Measurements from ENCODE around the gene SPTBN1.
A peak's percentile ranks its signal among the peaks of the same experiment; 100 is the strongest.

The SPTBN1 gene

GRCh38 chr2:54573537-54573919 is 117.4 kb downstream of the SPTBN1 start:
- WGBS, 2 experiments (ENCODE audit: insufficient coverage in 2 of 2) = 61 to 73% methylated on average over 2 of the region's 5 CpGs

GRCh38 chr2:54574107-54574859 is 118.2 kb downstream of the SPTBN1 start:
- 82 to 93% methylated on average over 3 to 5 of the region's 9 CpGs for WGBS, 2 experiments (ENCODE audit: insufficient coverage in 2 of 2)
- peaks cover 70% of the 10 kb centered on the region for H3K4me1 ChIP-seq (ENCODE audit: control insufficient read depth, insufficient read depth, low read length, poor library complexity, severe bottlenecking)
- no peak overlapping the region for H3K4me3 ChIP-seq (ENCODE audit: extremely low read depth, insufficient read depth, low read length, poor library complexity, severe bottlenecking)
- no peaks in the 10 kb centered on the region for H3K9me3 ChIP-seq (ENCODE audit: control insufficient read depth, low read length)
- no peak overlapping the region for H3K27ac ChIP-seq (ENCODE audit: low read depth, low read length, severe bottlenecking)
- H3K36me3 ChIP-seq (ENCODE audit: control insufficient read depth, insufficient read depth, low read length) = peaks cover 28% of the 10 kb centered on the region

More at GRCh38 chr2:54573537-54573919, 117.4 kb downstream of the SPTBN1 start:
- peaks cover 28% of the 10 kb centered on the region for H3K36me3 ChIP-seq (ENCODE audit: control insufficient read depth, insufficient read depth, low read length)
- H3K4me3 ChIP-seq (ENCODE audit: extremely low read depth, insufficient read depth, low read length, poor library complexity, severe bottlenecking) = no peak overlapping the region
- no peaks in the 10 kb centered on the region for H3K9me3 ChIP-seq (ENCODE audit: control insufficient read depth, low read length)
- peak overlapping the region; percentile 96 for H3K27ac ChIP-seq (ENCODE audit: low read depth, low read length, severe bottlenecking)
- H3K4me1 ChIP-seq (ENCODE audit: control insufficient read depth, insufficient read depth, low read length, poor library complexity, severe bottlenecking) = peaks cover 76% of the 10 kb centered on the region

GRCh38 chr2:54574860-54575247 is 118.7 kb downstream of the SPTBN1 start:
- H3K4me1 ChIP-seq (ENCODE audit: control insufficient read depth, insufficient read depth, low read length, poor library complexity, severe bottlenecking) = peaks cover 70% of the 10 kb centered on the region
- peaks cover 28% of the 10 kb centered on the region for H3K36me3 ChIP-seq (ENCODE audit: control insufficient read depth, insufficient read depth, low read length)
- no peak overlapping the region for H3K4me3 ChIP-seq (ENCODE audit: extremely low read depth, insufficient read depth, low read length, poor library complexity, severe bottlenecking)
- no peaks in the 10 kb centered on the region for H3K9me3 ChIP-seq (ENCODE audit: control insufficient read depth, low read length)
- no peak overlapping the region for H3K27ac ChIP-seq (ENCODE audit: low read depth, low read length, severe bottlenecking)
- WGBS, 2 experiments (ENCODE audit: insufficient coverage in 2 of 2) = 86 to 100% methylated on average over 4 to 5 of the region's 5 CpGs

GRCh38 chr2:54575379-54575888 is 119.3 kb downstream of the SPTBN1 start:
- no peak overlapping the region for H3K4me3 ChIP-seq (ENCODE audit: extremely low read depth, insufficient read depth, low read length, poor library complexity, severe bottlenecking)
- peaks cover 28% of the 10 kb centered on the region for H3K36me3 ChIP-seq (ENCODE audit: control insufficient read depth, insufficient read depth, low read length)
- H3K4me1 ChIP-seq (ENCODE audit: control insufficient read depth, insufficient read depth, low read length, poor library complexity, severe bottlenecking) = peaks cover 70% of the 10 kb centered on the region
- no peak overlapping the region for H3K27ac ChIP-seq (ENCODE audit: low read depth, low read length, severe bottlenecking)
- no peaks in the 10 kb centered on the region for H3K9me3 ChIP-seq (ENCODE audit: control insufficient read depth, low read length)
- WGBS, 2 experiments (ENCODE audit: insufficient coverage in 2 of 2) = 95 to 97% methylated on average over 9 of the region's 9 CpGs

DNA sequence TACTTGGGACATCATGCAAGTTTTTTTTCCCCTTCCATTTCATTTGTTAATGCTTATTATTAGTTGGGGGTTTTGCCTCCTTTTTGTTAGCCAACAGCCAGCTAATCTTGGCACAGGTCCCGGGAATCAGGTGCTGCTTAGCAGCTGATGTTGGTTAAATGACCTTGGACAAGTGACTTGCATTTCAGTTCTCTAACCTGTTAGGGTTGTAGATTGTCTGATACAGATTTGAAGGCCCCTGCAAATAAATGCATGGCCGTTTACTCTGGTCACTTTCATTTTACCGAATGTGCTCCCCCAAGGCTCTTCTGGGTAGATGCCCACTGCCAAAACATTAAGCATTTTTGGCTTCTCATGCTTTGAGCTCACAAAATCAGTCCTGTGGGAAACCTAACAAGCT is 120.9 kb downstream of the SPTBN1 start:
- WGBS, 2 experiments (ENCODE audit: insufficient coverage in 2 of 2) = 84 to 100% methylated on average over 3 of the region's 3 CpGs
- H3K27ac ChIP-seq (ENCODE audit: low read depth, low read length, severe bottlenecking) = no peak overlapping the region

GRCh38 chr2:54577944-54578647 is 122.0 kb downstream of the SPTBN1 start:
- peaks cover 52% of the 10 kb centered on the region for H3K4me1 ChIP-seq (ENCODE audit: control insufficient read depth, insufficient read depth, low read length, poor library complexity, severe bottlenecking)
- no peak overlapping the region for H3K27ac ChIP-seq (ENCODE audit: low read depth, low read length, severe bottlenecking)
- H3K9me3 ChIP-seq (ENCODE audit: control insufficient read depth, low read length) = no peaks in the 10 kb centered on the region
- no peak overlapping the region for H3K4me3 ChIP-seq (ENCODE audit: extremely low read depth, insufficient read depth, low read length, poor library complexity, severe bottlenecking)
- H3K36me3 ChIP-seq (ENCODE audit: control insufficient read depth, insufficient read depth, low read length) = peaks cover 34% of the 10 kb centered on the region
- WGBS, 2 experiments (ENCODE audit: insufficient coverage in 2 of 2) = 72 to 87% methylated on average over 2 to 5 of the region's 6 CpGs

More for the DNA sequence above, 120.9 kb downstream of the SPTBN1 start:
- H3K36me3 ChIP-seq (ENCODE audit: control insufficient read depth, insufficient read depth, low read length) = peaks cover 33% of the 10 kb centered on the region
- no peaks in the 10 kb centered on the region for H3K9me3 ChIP-seq (ENCODE audit: control insufficient read depth, low read length)
- H3K4me3 ChIP-seq (ENCODE audit: extremely low read depth, insufficient read depth, low read length, poor library complexity, severe bottlenecking) = no peak overlapping the region
- H3K4me1 ChIP-seq (ENCODE audit: control insufficient read depth, insufficient read depth, low read length, poor library complexity, severe bottlenecking) = peaks cover 63% of the 10 kb centered on the region

DNA sequence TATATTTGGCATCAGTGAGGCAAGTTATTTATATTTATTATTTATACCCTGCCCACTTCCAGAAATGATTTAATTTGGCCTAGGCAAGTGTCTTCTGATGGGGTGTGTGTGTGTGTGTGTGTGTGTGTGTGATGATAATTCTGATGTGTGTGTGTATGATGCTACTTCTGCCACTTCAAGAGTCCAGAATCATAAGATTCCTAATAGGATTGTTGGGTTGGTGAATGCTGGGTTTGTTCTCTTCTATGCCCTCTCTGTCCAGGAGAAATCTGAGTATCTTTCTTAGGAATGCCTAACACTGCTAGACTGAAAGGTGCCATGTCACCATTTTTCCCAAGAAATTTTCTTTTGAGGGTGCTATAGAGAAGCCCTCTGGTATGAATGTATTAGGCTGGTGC is 122.5 kb downstream of the SPTBN1 start:
- no peak overlapping the region for H3K27ac ChIP-seq (ENCODE audit: low read depth, low read length, severe bottlenecking)
- H3K36me3 ChIP-seq (ENCODE audit: control insufficient read depth, insufficient read depth, low read length) = peaks cover 32% of the 10 kb centered on the region
- no peaks in the 10 kb centered on the region for H3K9me3 ChIP-seq (ENCODE audit: control insufficient read depth, low read length)
- H3K4me1 ChIP-seq (ENCODE audit: control insufficient read depth, insufficient read depth, low read length, poor library complexity, severe bottlenecking) = peaks cover 47% of the 10 kb centered on the region
- H3K4me3 ChIP-seq (ENCODE audit: extremely low read depth, insufficient read depth, low read length, poor library complexity, severe bottlenecking) = no peak overlapping the region

GRCh38 chr2:54579061-54579681 is 123.0 kb downstream of the SPTBN1 start:
- Histone ChIP-seq H3K4me3 (ENCODE audit: extremely low read depth, insufficient read depth, low read length, poor library complexity, severe bottlenecking) (no peak overlapping the region), H3K9me3 (ENCODE audit: control insufficient read depth, low read length) (no peaks in the 10 kb centered on the region), H3K36me3 (ENCODE audit: control insufficient read depth, insufficient read depth, low read length) (peaks cover 31% of the 10 kb centered on the region), H3K4me1 (ENCODE audit: control insufficient read depth, insufficient read depth, low read length, poor library complexity, severe bottlenecking) (peaks cover 42% of the 10 kb centered on the region), H3K27ac (ENCODE audit: low read depth, low read length, severe bottlenecking) (no peak overlapping the region)
- WGBS, 2 experiments (ENCODE audit: insufficient coverage in 2 of 2) = 94% methylated on average over 5 to 6 of the region's 8 CpGs

GRCh38 chr2:54579682-54580620 is 123.8 kb downstream of the SPTBN1 start:
- WGBS, 2 experiments (ENCODE audit: insufficient coverage in 2 of 2) = 95 to 100% methylated on average over 3 to 4 of the region's 6 CpGs
- Histone ChIP-seq H3K36me3 (ENCODE audit: control insufficient read depth, insufficient read depth, low read length) (peaks cover 31% of the 10 kb centered on the region), H3K9me3 (ENCODE audit: control insufficient read depth, low read length) (no peaks in the 10 kb centered on the region), H3K4me1 (ENCODE audit: control insufficient read depth, insufficient read depth, low read length, poor library complexity, severe bottlenecking) (peaks cover 38% of the 10 kb centered on the region), H3K27ac (ENCODE audit: low read depth, low read length, severe bottlenecking) (peak overlapping the region; percentile 1), H3K4me3 (ENCODE audit: extremely low read depth, insufficient read depth, low read length, poor library complexity, severe bottlenecking) (no peak overlapping the region)
